GM12872 (cell line): ENCODE results near the gene GRB2.

ENCODE experiments used
- TF ChIP-seq, protein P1 (sequence below): IDR thresholded peaks from 3 replicates; pipeline ENCODE4 v1.5.1; 2011; ENCODE audit warnings: low read depth, mild to moderate bottlenecking, low read length, moderate library complexity; ENCODE audit not compliant: insufficient read depth

Gene GRB2

DNA sequence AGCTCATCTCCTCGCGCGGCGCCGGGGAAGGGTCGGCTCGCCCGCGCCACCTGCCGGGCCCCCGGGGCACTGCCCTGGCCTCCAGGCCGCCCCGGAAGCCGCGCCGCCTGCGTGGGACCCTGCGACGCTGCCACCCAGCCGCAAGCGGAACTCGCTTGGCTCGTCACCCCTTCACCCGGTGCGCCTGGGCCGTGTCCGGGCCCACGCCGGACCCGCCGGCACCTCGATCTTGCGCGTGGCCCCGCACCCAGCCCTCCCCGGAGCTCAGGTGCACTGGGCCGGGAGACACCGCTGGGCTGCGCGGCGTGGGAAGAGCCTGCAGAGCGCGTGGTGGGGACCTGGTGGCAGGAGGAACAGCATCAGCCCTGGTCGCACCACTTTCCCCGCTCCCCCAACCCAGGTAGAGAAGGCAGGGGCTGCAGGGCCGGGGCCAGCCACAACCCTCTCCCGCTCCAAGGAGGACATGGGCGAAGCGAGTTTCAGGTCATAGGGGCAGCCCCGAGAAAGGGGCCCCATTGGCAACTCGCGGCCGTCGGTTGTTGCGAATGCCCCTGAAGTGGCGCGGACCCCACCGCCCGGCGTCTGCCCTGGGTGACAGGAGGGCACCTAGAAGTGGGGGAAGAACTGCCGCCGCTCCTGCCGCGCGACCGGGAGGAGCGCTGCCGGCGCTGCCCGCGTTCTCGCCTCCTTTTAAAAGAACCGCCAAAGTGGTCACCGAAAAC lies 134.1 kb downstream of the GRB2 start:
- TF ChIP-seq, protein P1, sequence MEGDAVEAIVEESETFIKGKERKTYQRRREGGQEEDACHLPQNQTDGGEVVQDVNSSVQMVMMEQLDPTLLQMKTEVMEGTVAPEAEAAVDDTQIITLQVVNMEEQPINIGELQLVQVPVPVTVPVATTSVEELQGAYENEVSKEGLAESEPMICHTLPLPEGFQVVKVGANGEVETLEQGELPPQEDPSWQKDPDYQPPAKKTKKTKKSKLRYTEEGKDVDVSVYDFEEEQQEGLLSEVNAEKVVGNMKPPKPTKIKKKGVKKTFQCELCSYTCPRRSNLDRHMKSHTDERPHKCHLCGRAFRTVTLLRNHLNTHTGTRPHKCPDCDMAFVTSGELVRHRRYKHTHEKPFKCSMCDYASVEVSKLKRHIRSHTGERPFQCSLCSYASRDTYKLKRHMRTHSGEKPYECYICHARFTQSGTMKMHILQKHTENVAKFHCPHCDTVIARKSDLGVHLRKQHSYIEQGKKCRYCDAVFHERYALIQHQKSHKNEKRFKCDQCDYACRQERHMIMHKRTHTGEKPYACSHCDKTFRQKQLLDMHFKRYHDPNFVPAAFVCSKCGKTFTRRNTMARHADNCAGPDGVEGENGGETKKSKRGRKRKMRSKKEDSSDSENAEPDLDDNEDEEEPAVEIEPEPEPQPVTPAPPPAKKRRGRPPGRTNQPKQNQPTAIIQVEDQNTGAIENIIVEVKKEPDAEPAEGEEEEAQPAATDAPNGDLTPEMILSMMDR, result peak; percentile 70; the same call in 2 of the 3 replicates

DNA sequence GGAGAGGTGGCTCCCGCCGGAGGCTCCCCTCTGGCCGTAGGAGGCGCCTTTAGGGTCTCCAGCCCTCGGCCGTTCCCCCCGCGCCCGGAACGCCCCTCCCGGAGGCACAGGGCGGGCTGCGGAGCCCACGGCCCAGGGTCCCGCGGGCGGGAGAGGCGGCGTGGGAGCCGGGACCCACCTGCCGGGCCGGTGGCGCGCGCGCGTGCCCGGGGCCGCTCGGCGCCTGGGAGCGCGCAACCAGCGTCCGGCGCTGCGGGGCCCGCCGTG lies 134.6 kb downstream of the GRB2 start, which contains the start of gene MIF4GD:
Gene MIF4GD, minus strand, starts transcription at position 266 of the 267 bp plus-strand sequence. CDS start 1,036 bp downstream, outside the sequence.
- TF ChIP-seq, protein P1, result no peak

DNA sequence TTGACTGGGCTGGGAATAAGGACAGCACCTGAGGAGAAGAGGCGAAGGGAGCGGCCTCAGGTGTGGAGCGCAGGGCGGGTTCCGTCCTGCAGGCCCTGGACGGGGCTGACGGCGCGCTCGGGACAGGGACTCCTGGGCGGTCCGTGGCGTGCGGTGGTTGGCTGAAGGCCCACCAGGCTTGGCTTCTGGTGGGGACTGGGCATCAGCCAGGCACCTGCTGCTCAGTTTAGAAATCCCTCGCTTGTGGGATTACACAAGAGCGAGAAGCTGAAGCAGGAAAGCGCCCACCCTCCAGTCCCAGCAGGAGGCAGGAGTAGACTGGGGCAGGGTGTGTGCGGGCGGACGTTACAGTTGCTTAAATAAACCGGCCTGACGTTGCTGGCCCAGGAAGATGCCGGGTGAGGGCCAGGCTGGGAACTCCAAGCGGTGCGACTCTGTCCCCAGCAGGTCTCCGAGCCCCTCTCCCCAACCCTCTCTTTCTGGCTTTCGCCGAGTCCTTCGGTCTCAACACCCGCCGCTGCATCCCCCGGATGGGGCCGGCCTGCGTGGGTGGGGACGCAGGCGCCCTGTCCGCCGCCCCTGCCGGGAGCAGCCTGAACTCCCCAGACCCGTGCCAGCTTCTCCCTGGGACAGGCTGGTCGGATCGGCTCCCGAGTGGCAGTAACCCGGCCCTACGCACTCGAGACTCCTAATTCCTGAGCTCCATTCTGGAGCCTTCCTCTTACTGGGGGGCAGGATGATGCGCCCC lies 135.1 kb downstream of the GRB2 start:
- TF ChIP-seq, protein P1, result peak; percentile 57

DNA sequence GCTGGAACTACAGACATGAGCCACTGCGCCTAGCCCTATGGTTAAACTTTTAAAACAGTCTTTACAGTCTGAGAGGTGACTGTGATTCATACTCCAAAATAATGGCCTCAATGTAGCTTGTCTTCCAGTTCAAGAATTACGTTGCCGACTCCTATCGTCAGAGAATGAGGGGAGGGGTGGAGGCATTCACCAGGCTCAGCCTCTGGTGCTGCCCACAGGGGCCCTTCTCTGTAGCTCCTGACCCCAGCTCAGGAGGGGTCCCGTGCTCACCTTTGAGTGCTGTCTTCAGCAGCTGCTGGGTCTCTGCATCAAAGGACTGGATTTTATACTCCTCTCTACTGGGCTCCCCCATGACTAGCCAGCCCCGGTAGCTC lies 135.6 kb downstream of the GRB2 start:
- TF ChIP-seq, protein P1, result no peak
